Endothelial cell of umbilical vein (primary cell): ENCODE results near the gene MNT. TPM values are rescaled to one million over a fixed set of nuclear protein-coding genes. Genes with fewer than 3 reads are reported as not detected.

Experiments used
- BruUV-seq: library from RNA; stranded (reverse); fragments of 400-500 nt; replicated peaks from 2 replicates; lab custom pipeline; 2021; lab: Mats Ljungman, UMichigan
- CTCF ChIA-PET: fragments of 300-600, 350-600 bp; sonication (Branson Sonifier 250); formaldehyde crosslinking; loops from one replicate; lab custom pipeline; 2021; ENCODE audit warnings: antibody characterized with exemption, inconsistent platforms; lab: Charles Lee
- POLR2A ChIA-PET: fragments of 300-600, 350-600 bp; sonication (Branson Sonifier 250); formaldehyde crosslinking; loops from one replicate; lab custom pipeline; 2021; ENCODE audit warnings: antibody characterized with exemption, inconsistent platforms; lab: Charles Lee
- DNase-seq: peaks from one replicate; pipeline ENCODE4 v3.0.0-alpha.2; 2011; ENCODE audit warnings: low read depth, low spot score
- FAIRE-seq: peaks from 2 replicates; lab custom pipeline; 2011; peaks lifted over from hg19 to GRCh38; lab: Jason Lieb, UNC
- H2AFZ ChIP-seq: 2 replicates; pipeline ENCODE4 v1.6.0; 2012; ENCODE audit warnings: low read depth, low read length, control low read depth, inconsistent platforms
- H3K27ac ChIP-seq: 2 replicates; pipeline ENCODE4 v1.5.1; 2011; ENCODE audit warnings: low read depth, mild to moderate bottlenecking, control low read depth, low read length, moderate library complexity; ENCODE audit not compliant: insufficient read depth
- H3K27me3 ChIP-seq, 2 experiments: 2 replicates each; pipeline versions ENCODE4 v1.6.0 to v1.6.1; 2011; ENCODE audit warnings: low read length in 2 of 2, mixed read lengths in 1 of 2; ENCODE audit not compliant: control insufficient read depth in 2 of 2, insufficient read depth in 2 of 2
- H3K36me3 ChIP-seq, 2 experiments: 2 replicates in 1 of 2; 3 replicates in 1 of 2; pipeline ENCODE4 v1.5.1; 2011; ENCODE audit warnings: low read length in 2 of 2, mild to moderate bottlenecking in 1 of 2, moderate library complexity in 1 of 2; ENCODE audit not compliant: control insufficient read depth in 2 of 2, insufficient read depth in 2 of 2; ENCODE audit errors: extremely low read depth in 1 of 2
- H3K4me1 ChIP-seq: 3 replicates; pipeline ENCODE4 v1.5.1; 2011; ENCODE audit warnings: mild to moderate bottlenecking, low read length; ENCODE audit not compliant: control insufficient read depth, insufficient read depth; ENCODE audit errors: extremely low read depth
- H3K4me2 ChIP-seq: 2 replicates; pipeline ENCODE4 v1.6.1; 2011; ENCODE audit warnings: low read length, control low read depth, mixed read lengths; ENCODE audit not compliant: insufficient read depth
- H3K4me3 ChIP-seq, 3 experiments: fragments of 200-600 bp in 1 of 3; sonication (generic), shearing (Covaris generic) in 1 of 3; replicated peaks in 1 of 3; 2 replicates each; pipeline ENCODE4 v1.5.1; 2011 to 2016; ENCODE audit warnings: control low read depth in 3 of 3, low read length in 3 of 3, mild to moderate bottlenecking in 2 of 3, inconsistent platforms in 1 of 3, low read depth in 1 of 3, moderate library complexity in 1 of 3; ENCODE audit not compliant: insufficient read depth in 1 of 3
- H3K79me2 ChIP-seq: 2 replicates; pipeline ENCODE4 v1.6.0; 2012; ENCODE audit warnings: low read length, inconsistent platforms; ENCODE audit not compliant: control insufficient read depth, insufficient read depth
- H3K9ac ChIP-seq: replicated peaks from 2 replicates; pipeline ENCODE3; 2011; ENCODE audit warnings: low read length, control low read depth; ENCODE audit not compliant: insufficient read depth; ENCODE audit errors: extremely low read depth
- H3K9me1 ChIP-seq: replicated peaks from 3 replicates; pipeline ENCODE4 v1.6.0; 2011; ENCODE audit warnings: mild to moderate bottlenecking, low read length; ENCODE audit not compliant: control insufficient read depth, insufficient read depth; ENCODE audit errors: extremely low read depth
- H3K9me3 ChIP-seq: replicated peaks from 2 replicates; pipeline ENCODE4 v1.5.1; 2012; ENCODE audit warnings: low read length, inconsistent platforms; ENCODE audit not compliant: control insufficient read depth, insufficient read depth
- H4K20me1 ChIP-seq: replicated peaks from 2 replicates; pipeline ENCODE3; 2011; ENCODE audit warnings: mild to moderate bottlenecking, low read length; ENCODE audit not compliant: control insufficient read depth, insufficient read depth; ENCODE audit errors: extremely low read depth
- EZH2 ChIP-seq: IDR thresholded peaks from 2 replicates; pipeline ENCODE4 v1.6.1; 2012; ENCODE audit warnings: borderline replicate concordance, low read depth, mild to moderate bottlenecking, moderate library complexity, low read length, inconsistent platforms; ENCODE audit not compliant: severe bottlenecking
- FOS ChIP-seq: IDR thresholded peaks from 2 replicates; pipeline ENCODE4 v1.6.1; 2011; ENCODE audit warnings: mild to moderate bottlenecking, low read length, moderate library complexity, borderline replicate concordance; ENCODE audit not compliant: insufficient read depth
- GATA2 ChIP-seq: IDR thresholded peaks from 2 replicates; pipeline ENCODE4 v1.7.0; 2011; ENCODE audit warnings: low read depth, mild to moderate bottlenecking, moderate library complexity, mixed read lengths, low read length; ENCODE audit not compliant: insufficient read length, insufficient read depth
- MAX ChIP-seq: IDR thresholded peaks from 2 replicates; pipeline ENCODE4 v1.6.1; 2011; ENCODE audit not compliant: insufficient read depth, insufficient read length
- MYC ChIP-seq: IDR thresholded peaks from one replicate; pipeline ENCODE4 v1.6.1; 2011; ENCODE audit warnings: mild to moderate bottlenecking, low read depth, low read length
- POLR2A ChIP-seq: IDR thresholded peaks from 2 replicates; pipeline ENCODE4 v1.6.1; 2012; ENCODE audit warnings: low read depth, mild to moderate bottlenecking, control low read depth, low read length
- POLR2AphosphoS5 ChIP-seq: IDR thresholded peaks from 2 replicates; pipeline ENCODE4 v1.6.1; 2012; ENCODE audit warnings: low read depth, mild to moderate bottlenecking, control low read depth, low read length, moderate library complexity; ENCODE audit not compliant: insufficient read depth
- dilution Hi-C: fragments of 300-500 bp; cut with MboI; formaldehyde crosslinking; loops from one replicate; pipeline ENCODE4 v1.15.0; 2019; ENCODE audit warnings: low sequenced_read_pairs; ENCODE audit not compliant: extremely low pct_ligation_motif_present
- intact Hi-C: fragments of 100-400 bp; cut with micrococcal nuclease; formaldehyde crosslinking; loops from one replicate; pipeline ENCODE4 v1.10.0; 2022
- polyA plus RNA-seq, 4 experiments: library from polyadenylated mRNA; depleted of rRNA in 3 of 4; stranded (reverse) in 3 of 4; unstranded in 1 of 4; fragments of >200 nt; gene quantifications; 2 replicates each; pipeline versions ENCODE4 v1.2.1 to v1.2.3, GENCODE V29; 2011 to 2012; ENCODE audit warnings: missing spikeins in 1 of 4
- total RNA-seq: library from RNA; stranded (reverse); gene quantifications from 2 replicates; pipeline ENCODE4 v1.2.3, GENCODE V29; 2021
- TF ChIP-seq, protein P1 (sequence below), 2 donors: IDR thresholded peaks; 1 replicate in 1 of 2; 2 replicates in 1 of 2; pipeline ENCODE4 v1.5.1; 2011; ENCODE audit warnings: low read length in 2 of 2, mild to moderate bottlenecking in 2 of 2, moderate library complexity in 2 of 2, control low read depth in 1 of 2, inconsistent platforms in 1 of 2, low read depth in 1 of 2; ENCODE audit not compliant: insufficient read depth in 1 of 2; ENCODE audit errors: extremely low read depth in 1 of 2

The MNT gene
- total and polyA plus RNA-seq, 2 donors (not counting 3 experiments of a cell fraction or from before 2014, with no cell fraction given), result 4.1 to 21.6 TPM

DNA sequence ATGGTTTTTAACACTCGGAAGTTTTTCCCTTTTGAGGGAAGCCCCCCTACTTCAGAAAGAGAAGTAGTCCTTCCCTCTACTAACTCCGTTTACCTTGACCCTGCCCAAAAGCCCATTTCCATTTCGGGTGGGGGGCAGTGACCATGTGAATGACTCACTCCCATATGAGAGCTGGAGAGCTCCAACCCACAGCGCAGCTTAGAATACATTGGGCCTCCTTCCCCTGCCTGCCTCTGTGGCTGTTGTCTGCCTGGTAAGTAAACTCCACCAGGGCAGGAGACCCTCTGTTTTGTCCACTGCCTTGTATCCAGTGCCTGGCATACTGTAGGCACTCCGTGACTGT lies 62.6 kb downstream of the MNT start:
- TF ChIP-seq EZH2 (no peak), POLR2A (no peak), POLR2AphosphoS5 (no peak), MAX (no peak), FOS (peak; percentile 24), MYC (no peak), GATA2 (no peak)
- TF ChIP-seq, protein P1, sequence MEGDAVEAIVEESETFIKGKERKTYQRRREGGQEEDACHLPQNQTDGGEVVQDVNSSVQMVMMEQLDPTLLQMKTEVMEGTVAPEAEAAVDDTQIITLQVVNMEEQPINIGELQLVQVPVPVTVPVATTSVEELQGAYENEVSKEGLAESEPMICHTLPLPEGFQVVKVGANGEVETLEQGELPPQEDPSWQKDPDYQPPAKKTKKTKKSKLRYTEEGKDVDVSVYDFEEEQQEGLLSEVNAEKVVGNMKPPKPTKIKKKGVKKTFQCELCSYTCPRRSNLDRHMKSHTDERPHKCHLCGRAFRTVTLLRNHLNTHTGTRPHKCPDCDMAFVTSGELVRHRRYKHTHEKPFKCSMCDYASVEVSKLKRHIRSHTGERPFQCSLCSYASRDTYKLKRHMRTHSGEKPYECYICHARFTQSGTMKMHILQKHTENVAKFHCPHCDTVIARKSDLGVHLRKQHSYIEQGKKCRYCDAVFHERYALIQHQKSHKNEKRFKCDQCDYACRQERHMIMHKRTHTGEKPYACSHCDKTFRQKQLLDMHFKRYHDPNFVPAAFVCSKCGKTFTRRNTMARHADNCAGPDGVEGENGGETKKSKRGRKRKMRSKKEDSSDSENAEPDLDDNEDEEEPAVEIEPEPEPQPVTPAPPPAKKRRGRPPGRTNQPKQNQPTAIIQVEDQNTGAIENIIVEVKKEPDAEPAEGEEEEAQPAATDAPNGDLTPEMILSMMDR (IDR thresholded peaks at IDR 0.05; ENCODE audit: extremely low read depth in 1 of 2, insufficient read depth in 1 of 2, low read depth in 1 of 2, low read length in 2 of 2), result no peak
- Histone ChIP-seq H4K20me1 (no peaks in the 10 kb centered on the region), H3K9ac (peak overlapping the region; percentile 67), H2AFZ (peak overlapping the region; percentile 55), H3K4me1 (peaks cover 16% of the 10 kb centered on the region), H3K4me3 (peak overlapping the region; percentile 36 to 72 (median 50)), H3K9me3 (no peaks in the 10 kb centered on the region), H3K9me1 (no peaks in the 10 kb centered on the region), H3K27ac (no peak overlapping the region), H3K27me3 (no peaks in the 10 kb centered on the region), H3K79me2 (peaks cover 30% of the 10 kb centered on the region), H3K4me2 (peak overlapping the region; percentile 28), H3K36me3 (peaks cover 8 to 9% of the 10 kb centered on the region in 2 experiments)
- no peak for FAIRE-seq
- DNase-seq, result peak; percentile 33
- dilution Hi-C loops, result no loop called here
- ChIA-PET CTCF (interaction anchor here (0.6 to 5.4 kb wide), 4 partner anchors 8 to 283 kb away, joined by 3 to 42 read pairs (median 3); no protein-coding TSS in a partner anchor), POLR2A (no interaction called here)
- intact Hi-C loops, result loop anchor here (5.0 to 10.0 kb wide), 3 partner anchors 64 to 623 kb away; partner anchors contain the start of genes MNT and TLCD2
- BruUV-seq, result TSS peak; percentile 5
